CD4-positive, alpha-beta T cell treated with Interferon gamma for 1 hour (primary cell): ENCODE data around the gene KLF15.
"Not testable (repeated sequence)": the region's sequence is repeated elsewhere in the genome, so short reads cannot be mapped to it uniquely, and the experiment has no call there.

ENCODE experiments used
- DNase-seq: peaks from one replicate; pipeline ENCODE4 v3.0.0-alpha.2; 2020

Gene KLF15

GRCh38 chr3:126345641-126346460 is 11.4 kb downstream of the KLF15 start:
- no peak for DNase-seq

GRCh38 chr3:126345231-126345630 is 12.0 kb downstream of the KLF15 start:
- DNase-seq: no peak

DNA sequence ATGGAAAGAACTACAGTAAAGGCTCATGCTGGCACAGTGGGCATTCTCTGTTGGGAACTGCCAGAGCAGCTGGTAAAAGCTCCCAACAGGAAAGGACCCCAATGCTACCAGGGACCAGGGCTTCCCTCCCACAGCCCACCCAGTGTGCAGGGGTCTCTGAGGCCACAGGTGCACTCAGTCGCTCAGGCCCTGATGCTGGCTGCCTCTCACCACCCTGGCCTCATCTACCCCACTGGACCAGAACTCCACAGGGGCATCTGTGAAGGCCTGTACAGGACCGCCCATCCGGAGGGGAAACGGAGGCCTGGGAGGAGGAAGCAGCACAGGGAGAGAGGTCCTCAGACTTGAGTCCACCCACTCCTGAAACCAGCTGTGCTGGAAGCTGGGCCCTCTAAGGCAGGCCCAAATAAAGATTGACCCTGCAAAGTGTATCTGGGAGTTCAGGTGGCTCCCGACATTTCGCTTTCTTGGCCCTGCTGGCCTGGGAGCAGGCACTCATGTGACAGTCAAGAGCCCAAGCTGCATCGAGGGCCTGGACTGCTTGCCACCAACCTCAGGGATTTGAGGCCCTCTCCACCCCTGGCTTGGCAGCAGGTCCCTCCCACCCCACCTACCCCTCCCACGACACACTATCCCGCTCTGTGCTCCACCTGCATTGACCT is 12.7 kb downstream of the KLF15 start:
- no peak for DNase-seq

DNA sequence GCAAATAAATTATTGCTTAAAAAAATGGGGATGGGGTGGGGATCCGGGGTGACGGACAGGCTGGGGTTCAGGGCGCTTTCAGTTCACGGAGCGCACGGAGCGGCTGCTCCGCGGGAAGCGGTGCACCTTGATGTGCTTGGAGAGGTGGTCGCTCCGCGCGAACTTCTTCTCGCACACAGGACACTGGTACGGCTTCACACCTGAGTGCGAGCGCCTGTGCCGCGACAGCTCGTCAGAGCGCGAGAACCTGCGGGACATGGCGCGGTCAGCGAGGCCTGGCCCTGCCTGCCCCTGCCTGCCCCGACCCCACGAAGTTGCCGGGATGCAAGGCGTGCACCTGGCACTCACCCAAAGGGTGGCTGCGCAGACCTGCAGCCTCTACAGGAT is 13.6 kb downstream of the KLF15 start:
- DNase-seq: no peak

- DNase-seq: no peak
Observed at GRCh38 chr3:126342991-126343648, 14.1 kb downstream of the KLF15 start.

DNA sequence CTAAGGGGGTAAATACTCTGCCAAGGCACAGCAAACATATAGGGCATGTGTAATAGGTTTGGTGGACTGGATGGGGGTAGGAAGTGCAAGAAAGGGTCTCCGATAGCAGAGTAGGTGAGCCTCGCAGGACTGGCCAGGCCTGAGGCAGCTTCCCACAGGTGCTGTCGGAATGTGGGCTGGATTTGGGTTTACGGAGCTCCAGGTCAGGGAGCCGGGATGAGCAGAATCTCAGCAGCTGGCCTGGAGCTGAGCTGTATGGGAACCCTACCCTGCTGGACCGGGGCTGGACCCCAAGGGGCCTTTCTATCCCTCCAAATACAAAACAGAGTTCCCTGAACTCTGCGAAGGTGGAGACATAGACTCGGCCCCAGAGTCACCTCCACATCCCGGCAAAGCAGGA is 15.0 kb downstream of the KLF15 start:
- no peak for DNase-seq

- no peak for DNase-seq
Observed at GRCh38 chr3:126341755-126342150, 15.5 kb downstream of the KLF15 start.

GRCh38 chr3:126340943-126341754 is 16.1 kb downstream of the KLF15 start:
- DNase-seq: no peak

- no peak for DNase-seq
Observed at GRCh38 chr3:126340596-126340942, 16.6 kb downstream of the KLF15 start.

DNA sequence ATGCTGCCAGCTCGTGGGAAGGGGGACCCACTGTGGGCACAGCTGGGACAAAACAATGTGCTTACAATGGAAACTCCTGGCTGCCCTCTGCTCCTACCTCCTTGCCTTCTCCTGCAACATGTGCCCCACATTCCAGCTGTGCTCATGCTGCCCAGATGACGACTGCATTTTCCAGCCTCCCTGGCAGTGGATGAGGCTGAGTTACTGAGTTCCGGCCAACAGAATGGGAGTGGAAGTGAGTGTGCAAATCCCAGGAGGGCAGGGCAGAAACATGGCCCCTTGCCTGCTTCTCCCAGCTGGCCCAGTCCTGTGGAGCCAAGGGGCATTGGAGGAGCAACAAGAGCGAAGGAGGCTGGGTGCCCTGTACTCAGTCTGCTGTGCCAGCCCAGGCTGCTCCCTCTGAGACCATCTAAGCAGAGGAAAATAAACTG is 17.1 kb downstream of the KLF15 start:
- no peak for DNase-seq

GRCh38 chr3:126339466-126339865 is 17.7 kb downstream of the KLF15 start:
- DNase-seq: no peak

- DNase-seq: no peak
Observed at GRCh38 chr3:126338790-126339288, 18.4 kb downstream of the KLF15 start.

DNA sequence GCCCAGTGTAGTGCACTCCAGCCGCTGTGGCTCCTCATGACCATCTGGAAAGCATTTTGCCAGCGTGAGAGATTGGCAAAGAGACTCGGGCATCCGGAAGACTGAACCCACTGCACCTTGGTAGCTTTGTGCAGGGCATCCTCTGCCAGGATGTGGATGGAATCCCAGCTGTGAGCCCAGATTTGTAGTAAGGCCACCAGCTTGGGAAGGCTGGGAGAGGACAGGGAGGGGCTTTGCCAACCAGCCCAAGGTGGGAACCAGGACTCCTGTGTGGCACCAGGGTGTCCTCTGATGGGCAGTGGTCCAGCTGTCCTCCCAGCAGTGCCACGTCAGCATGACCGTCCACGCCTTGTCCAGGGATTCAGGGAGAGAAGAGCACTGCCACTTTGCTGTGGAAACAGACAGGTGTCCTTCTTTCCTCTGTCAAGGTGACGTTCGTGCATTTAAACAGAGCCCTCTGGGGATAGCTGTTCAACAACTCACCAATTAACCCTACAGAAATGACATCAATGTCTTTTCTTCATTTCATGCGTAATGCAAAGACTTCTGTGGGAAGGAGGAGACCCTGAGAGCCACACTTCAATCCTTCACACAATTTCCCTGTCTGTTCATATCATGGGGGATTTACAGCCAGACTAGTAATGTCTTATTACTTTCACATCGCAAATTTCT is 19.1 kb downstream of the KLF15 start:
- DNase-seq: no peak

GRCh38 chr3:126331812-126332336 is 25.3 kb downstream of the KLF15 start:
- DNase-seq: not testable (repeated sequence)

GRCh38 chr3:126329927-126330725 is 27.1 kb downstream of the KLF15 start:
- DNase-seq: no peak

DNA sequence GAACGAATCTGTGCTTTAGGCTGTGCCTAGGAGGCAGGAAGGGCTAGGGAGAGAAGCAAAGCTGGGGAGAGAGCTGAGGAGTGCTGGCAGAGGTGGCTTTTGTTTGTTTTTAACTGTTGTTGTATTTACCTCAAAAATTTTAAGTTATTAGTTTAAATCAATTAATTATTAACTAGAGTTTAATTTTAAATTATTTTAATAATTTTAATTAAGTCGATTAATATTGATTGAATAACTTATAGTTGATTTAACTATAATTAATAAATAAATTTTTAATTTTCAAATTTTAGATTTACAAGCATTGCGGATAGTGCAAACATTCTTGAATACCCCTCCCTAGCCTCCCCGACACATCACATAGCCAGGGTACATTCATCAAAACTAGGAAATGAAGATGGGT is 30.6 kb downstream of the KLF15 start:
- no peak for DNase-seq

DNA sequence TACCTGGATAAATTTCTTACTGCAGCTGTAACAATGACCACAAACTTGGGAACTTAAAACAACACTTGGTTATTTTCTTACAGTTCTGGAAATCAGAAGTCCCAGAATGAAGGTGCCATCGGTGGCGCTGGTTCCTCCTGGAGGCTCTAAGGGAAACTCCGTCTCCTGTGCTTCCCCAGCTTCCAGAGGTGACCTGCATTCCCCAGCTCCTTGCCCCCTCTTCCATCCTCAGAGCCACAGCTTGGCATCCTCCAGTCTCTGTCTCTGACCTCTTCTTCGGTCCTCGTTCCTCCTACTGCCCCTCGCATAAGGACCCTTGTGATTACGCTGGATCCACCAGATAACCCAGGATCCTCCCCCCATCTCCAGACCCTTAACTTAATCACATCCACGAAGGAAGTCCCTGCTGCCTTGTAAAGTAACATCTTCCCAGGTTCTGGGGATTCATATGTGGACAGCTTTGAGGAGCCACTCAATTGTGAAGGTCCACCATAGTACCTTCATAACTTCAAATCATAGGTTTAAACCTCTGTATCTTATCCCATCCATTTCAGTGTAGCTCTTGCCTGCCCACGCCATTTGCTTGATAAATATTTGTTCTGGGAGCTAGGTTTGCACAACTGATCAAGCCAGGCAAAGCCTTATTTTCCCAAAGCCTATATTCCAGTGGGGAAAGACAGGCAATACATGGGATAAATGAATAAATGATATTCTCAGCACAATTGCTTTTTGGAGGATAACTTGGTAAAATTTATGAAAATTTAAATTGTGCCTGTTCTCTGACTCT is 34.8 kb downstream of the KLF15 start:
- DNase-seq: no peak

- no peak for DNase-seq
Observed at GRCh38 chr3:126321490-126321889, 35.7 kb downstream of the KLF15 start.

DNA sequence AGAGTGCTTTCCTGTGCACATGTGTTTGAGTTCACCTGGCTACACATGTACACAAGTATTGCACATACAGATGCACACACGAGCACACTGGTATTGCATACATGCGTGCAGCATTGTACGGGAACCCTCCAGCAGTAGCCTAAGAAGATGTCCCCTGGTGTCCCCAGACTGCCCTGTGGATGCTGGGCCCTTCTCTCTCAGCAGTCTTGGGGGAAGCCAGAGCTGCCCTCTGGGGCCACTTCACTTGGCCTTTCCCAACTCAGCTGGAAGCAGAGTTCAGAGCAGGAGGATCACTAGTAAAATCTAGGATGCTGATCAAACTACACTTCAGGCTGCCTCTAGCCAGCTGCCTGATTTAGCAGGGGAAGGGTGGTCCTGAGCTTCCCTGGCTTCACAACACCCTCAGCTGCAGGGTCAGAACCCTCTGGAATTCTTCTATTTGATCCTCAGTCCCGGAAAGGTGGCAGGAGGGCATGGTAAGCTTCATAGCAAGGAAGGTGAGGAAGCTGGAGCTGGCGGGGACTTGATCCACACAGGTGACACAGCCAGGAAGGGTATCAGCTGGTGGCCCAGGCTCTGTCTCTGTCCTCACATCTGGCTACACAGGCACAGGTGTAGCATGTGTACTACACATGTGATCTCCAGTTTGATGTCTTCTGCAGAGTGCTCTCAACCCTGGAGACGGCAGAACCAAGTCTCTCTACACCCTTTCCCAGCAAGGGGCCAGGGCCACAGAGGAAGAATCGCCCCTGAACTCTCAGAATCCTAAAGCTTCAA is 36.5 kb downstream of the KLF15 start:
- no peak for DNase-seq
